Measurements from ENCODE around the gene IGSF9.

GRCh38 chr1:159880430-159880829 is 65.0 kb downstream of the IGSF9 start:
- TF ChIP-seq CTCF (IDR thresholded peaks at IDR 0.05; ENCODE audit: low read depth, low read length), result no peak
- no peak for TF ChIP-seq POLR2A (IDR thresholded peaks at IDR 0.05; ENCODE audit: extremely low read depth, insufficient read length)
